ENCODE measurements around the gene TPRN.

DNA sequence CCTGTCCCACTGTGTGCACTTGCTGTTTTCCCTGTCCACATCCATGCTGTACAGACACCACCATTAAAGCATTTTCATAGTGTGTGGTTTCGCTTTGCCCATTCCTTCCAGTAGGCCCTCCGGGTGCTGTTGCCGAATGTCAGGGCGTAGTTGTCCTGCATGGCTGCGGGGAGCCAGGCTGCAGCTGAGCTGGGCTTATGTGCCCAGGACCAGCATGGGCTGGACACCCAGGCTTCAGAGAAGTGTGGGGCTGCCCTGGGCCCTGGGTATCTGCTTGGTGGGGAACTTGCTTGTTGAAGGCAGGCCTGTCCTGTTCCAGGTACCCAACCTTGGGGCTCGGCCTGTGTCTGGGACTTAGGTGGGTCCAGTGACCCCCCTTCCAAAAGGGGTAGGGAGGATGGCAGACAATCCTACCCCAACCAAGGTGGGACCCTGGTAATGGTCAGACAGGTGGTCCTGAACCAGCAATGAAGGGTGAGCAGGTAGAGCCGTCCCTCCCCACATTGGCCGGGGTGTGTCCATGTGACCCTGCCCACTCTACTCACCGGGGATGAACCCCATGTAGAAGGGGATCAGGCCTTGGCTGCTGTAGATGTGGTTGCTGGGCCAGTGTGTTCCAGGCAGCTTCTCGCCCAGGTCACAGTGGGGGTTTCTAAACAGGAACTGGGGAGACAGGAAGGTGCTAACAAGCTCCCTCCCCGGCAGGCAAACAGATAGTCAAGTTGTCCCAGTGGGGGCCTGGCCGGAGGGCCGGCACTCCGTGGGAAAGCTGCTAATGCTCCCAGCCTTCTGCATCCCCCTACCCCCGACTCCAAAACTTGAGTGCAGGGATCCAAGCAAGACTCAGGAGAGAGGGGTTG, 43.3 kb upstream of the TPRN start:
- TF ChIP-seq, protein P1, sequence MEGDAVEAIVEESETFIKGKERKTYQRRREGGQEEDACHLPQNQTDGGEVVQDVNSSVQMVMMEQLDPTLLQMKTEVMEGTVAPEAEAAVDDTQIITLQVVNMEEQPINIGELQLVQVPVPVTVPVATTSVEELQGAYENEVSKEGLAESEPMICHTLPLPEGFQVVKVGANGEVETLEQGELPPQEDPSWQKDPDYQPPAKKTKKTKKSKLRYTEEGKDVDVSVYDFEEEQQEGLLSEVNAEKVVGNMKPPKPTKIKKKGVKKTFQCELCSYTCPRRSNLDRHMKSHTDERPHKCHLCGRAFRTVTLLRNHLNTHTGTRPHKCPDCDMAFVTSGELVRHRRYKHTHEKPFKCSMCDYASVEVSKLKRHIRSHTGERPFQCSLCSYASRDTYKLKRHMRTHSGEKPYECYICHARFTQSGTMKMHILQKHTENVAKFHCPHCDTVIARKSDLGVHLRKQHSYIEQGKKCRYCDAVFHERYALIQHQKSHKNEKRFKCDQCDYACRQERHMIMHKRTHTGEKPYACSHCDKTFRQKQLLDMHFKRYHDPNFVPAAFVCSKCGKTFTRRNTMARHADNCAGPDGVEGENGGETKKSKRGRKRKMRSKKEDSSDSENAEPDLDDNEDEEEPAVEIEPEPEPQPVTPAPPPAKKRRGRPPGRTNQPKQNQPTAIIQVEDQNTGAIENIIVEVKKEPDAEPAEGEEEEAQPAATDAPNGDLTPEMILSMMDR (IDR thresholded peaks at IDR 0.05 in 4 of 5, conservative IDR thresholded peaks at IDR 0.05 in 1 of 5), result no peak
- TF ChIP-seq POLR2A (IDR thresholded peaks at IDR 0.05), result no peak
